MM.1S (cell line): Measurements from ENCODE around the gene AGER.
"Not testable (repeated sequence)": the region's sequence is repeated elsewhere in the genome, so short reads cannot be mapped to it uniquely, and the experiment has no call there.

Experiments
- DNase-seq: peaks from one replicate; pipeline ENCODE4 v3.0.0-alpha.2; 2015
- H2AFZ ChIP-seq: fragments of 300-600 bp; sonication (generic); 2 replicates; pipeline ENCODE4 v1.6.0; 2016; ENCODE audit warnings: antibody characterized with exemption, low read length
- H3F3A ChIP-seq: fragments of 300-600 bp; sonication (generic); 2 replicates; pipeline ENCODE4 v1.6.1; 2016; ENCODE audit warnings: mild to moderate bottlenecking, antibody characterized with exemption, low read length, moderate library complexity, mixed read lengths; ENCODE audit not compliant: insufficient read depth
- H3K27ac ChIP-seq: fragments of 300-600 bp; sonication (generic); 2 replicates; pipeline ENCODE4 v1.5.1; 2016; ENCODE audit warnings: mild to moderate bottlenecking, low read length
- H3K27me3 ChIP-seq: fragments of 300-600 bp; sonication (generic); replicated peaks from 2 replicates; pipeline ENCODE4 v1.6.0; 2016; ENCODE audit warnings: low read length; ENCODE audit not compliant: insufficient read depth
- H3K36me3 ChIP-seq: fragments of 300-600 bp; sonication (generic); replicated peaks from 2 replicates; pipeline ENCODE4 v1.6.1; 2016; ENCODE audit warnings: mild to moderate bottlenecking, low read length, mixed read lengths; ENCODE audit not compliant: insufficient read depth
- H3K4me1 ChIP-seq: fragments of 300-600 bp; sonication (generic); 2 replicates; pipeline ENCODE4 v1.6.1; 2016; ENCODE audit warnings: low read length, mixed read lengths
- H3K4me2 ChIP-seq: fragments of 300-600 bp; sonication (generic); 2 replicates; pipeline ENCODE4 v1.6.0; 2016; ENCODE audit warnings: low read depth, low read length
- H3K4me3 ChIP-seq: fragments of 300-600 bp; sonication (generic); 2 replicates; pipeline ENCODE4 v1.5.1; 2016; ENCODE audit warnings: low read length, mixed read lengths
- H3K79me2 ChIP-seq: fragments of 300-600 bp; sonication (generic); 2 replicates; pipeline ENCODE4 v1.6.1; 2016; ENCODE audit warnings: mixed run types, low read length, mixed read lengths
- H3K9ac ChIP-seq: fragments of 300-600 bp; sonication (generic); 2 replicates; pipeline ENCODE4 v1.6.1; 2016; ENCODE audit warnings: low read length, mixed read lengths
- H3K9me2 ChIP-seq: fragments of 300-600 bp; sonication (generic); replicated peaks from 2 replicates; pipeline ENCODE4 v1.6.1; 2016; ENCODE audit warnings: mild to moderate bottlenecking, low read length, mixed read lengths; ENCODE audit not compliant: insufficient read depth
- H3K9me3 ChIP-seq: fragments of 300-600 bp; sonication (generic); replicated peaks from 2 replicates; pipeline ENCODE4 v1.6.1; 2016; ENCODE audit warnings: mild to moderate bottlenecking, low read length, mixed read lengths; ENCODE audit not compliant: insufficient read depth
- H4K20me1 ChIP-seq: fragments of 300-600 bp; sonication (generic); 2 replicates; pipeline ENCODE4 v1.6.1; 2016; ENCODE audit warnings: mild to moderate bottlenecking, low read length, moderate library complexity, mixed read lengths; ENCODE audit not compliant: insufficient read depth
- EZH2 ChIP-seq: fragments of 300-600 bp; sonication (generic); optimal IDR thresholded peaks from 2 replicates; pipeline ENCODE3; 2017; ENCODE audit warnings: low read depth, mild to moderate bottlenecking, antibody characterized with exemption, low read length, mixed read lengths
- EZH2phosphoT487 ChIP-seq: fragments of 300-600 bp; sonication (generic); IDR thresholded peaks from 2 replicates; pipeline ENCODE4 v1.6.1; 2018; ENCODE audit warnings: antibody characterized with exemption, low read length
- TF ChIP-seq, protein P1 (sequence below): fragments of 300-600 bp; sonication (generic); IDR thresholded peaks from 2 replicates; pipeline ENCODE4 v1.5.1; 2016; ENCODE audit warnings: antibody characterized with exemption, low read length, mixed read lengths

Gene AGER

GRCh38 chr6:32189742-32190053, 5.6 kb upstream of the AGER start:
- H3K9ac ChIP-seq = peak overlapping the region; percentile 76
- DNase-seq = no peak
- peaks cover 32% of the 10 kb centered on the region for H3K79me2 ChIP-seq
- peak overlapping the region; percentile 58 for H3K4me3 ChIP-seq
- no peaks in the 10 kb centered on the region for H3K36me3 ChIP-seq
- H3K27ac ChIP-seq = no peak overlapping the region; the same call in 1 of the 2 replicates
- peak overlapping the region; percentile 97 for H3K4me2 ChIP-seq
- no peak overlapping the region for H2AFZ ChIP-seq
- no peak for TF ChIP-seq EZH2
- no peak for TF ChIP-seq EZH2phosphoT487
- TF ChIP-seq, protein P1, sequence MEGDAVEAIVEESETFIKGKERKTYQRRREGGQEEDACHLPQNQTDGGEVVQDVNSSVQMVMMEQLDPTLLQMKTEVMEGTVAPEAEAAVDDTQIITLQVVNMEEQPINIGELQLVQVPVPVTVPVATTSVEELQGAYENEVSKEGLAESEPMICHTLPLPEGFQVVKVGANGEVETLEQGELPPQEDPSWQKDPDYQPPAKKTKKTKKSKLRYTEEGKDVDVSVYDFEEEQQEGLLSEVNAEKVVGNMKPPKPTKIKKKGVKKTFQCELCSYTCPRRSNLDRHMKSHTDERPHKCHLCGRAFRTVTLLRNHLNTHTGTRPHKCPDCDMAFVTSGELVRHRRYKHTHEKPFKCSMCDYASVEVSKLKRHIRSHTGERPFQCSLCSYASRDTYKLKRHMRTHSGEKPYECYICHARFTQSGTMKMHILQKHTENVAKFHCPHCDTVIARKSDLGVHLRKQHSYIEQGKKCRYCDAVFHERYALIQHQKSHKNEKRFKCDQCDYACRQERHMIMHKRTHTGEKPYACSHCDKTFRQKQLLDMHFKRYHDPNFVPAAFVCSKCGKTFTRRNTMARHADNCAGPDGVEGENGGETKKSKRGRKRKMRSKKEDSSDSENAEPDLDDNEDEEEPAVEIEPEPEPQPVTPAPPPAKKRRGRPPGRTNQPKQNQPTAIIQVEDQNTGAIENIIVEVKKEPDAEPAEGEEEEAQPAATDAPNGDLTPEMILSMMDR = no peak
- no peaks in the 10 kb centered on the region for H3K9me3 ChIP-seq
- H3F3A ChIP-seq = peaks cover 14% of the 10 kb centered on the region; the same call in 1 of the 2 replicates
- H3K27me3 ChIP-seq = no peaks in the 10 kb centered on the region
- no peaks in the 10 kb centered on the region for H4K20me1 ChIP-seq
- H3K4me1 ChIP-seq = peaks cover 27% of the 10 kb centered on the region
- no peaks in the 10 kb centered on the region for H3K9me2 ChIP-seq

- no peaks in the 10 kb centered on the region for H4K20me1 ChIP-seq
- H3K36me3 ChIP-seq = no peaks in the 10 kb centered on the region
- H3K79me2 ChIP-seq = peaks cover 32% of the 10 kb centered on the region
- DNase-seq = no peak
- H3K4me3 ChIP-seq = peak overlapping the region; percentile 58
- H3K9me2 ChIP-seq = no peaks in the 10 kb centered on the region
- no peak overlapping the region for H3K27ac ChIP-seq
- peaks cover 22% of the 10 kb centered on the region for H3K4me1 ChIP-seq
- no peaks in the 10 kb centered on the region for H3K27me3 ChIP-seq
- H2AFZ ChIP-seq = no peak overlapping the region
- TF ChIP-seq, protein P1 = no peak
- no peak for TF ChIP-seq EZH2phosphoT487
- TF ChIP-seq EZH2 = no peak
- peak overlapping the region; percentile 76 for H3K9ac ChIP-seq
- peak overlapping the region; percentile 97 for H3K4me2 ChIP-seq
- peaks cover 12% of the 10 kb centered on the region; the same call in 1 of the 2 replicates for H3F3A ChIP-seq
- no peaks in the 10 kb centered on the region for H3K9me3 ChIP-seq
Observed at GRCh38 chr6:32189069-32189741, 5.2 kb upstream of the AGER start.

GRCh38 chr6:32188381-32189068, 4.5 kb upstream of the AGER start:
- no peaks in the 10 kb centered on the region for H3K9me3 ChIP-seq
- H3K27ac ChIP-seq = no peak overlapping the region
- no peaks in the 10 kb centered on the region for H3K36me3 ChIP-seq
- H3K79me2 ChIP-seq = peaks cover 32% of the 10 kb centered on the region
- H2AFZ ChIP-seq = no peak overlapping the region
- H3K9ac ChIP-seq = peak overlapping the region; percentile 76; the same call in 1 of the 2 replicates
- peaks cover 19% of the 10 kb centered on the region for H3K4me1 ChIP-seq
- H4K20me1 ChIP-seq = no peaks in the 10 kb centered on the region
- DNase-seq = no peak
- no peak for TF ChIP-seq EZH2
- TF ChIP-seq, protein P1 = no peak
- no peak for TF ChIP-seq EZH2phosphoT487
- H3F3A ChIP-seq = peaks cover 7% of the 10 kb centered on the region; the same call in 1 of the 2 replicates
- no peaks in the 10 kb centered on the region for H3K9me2 ChIP-seq
- H3K4me3 ChIP-seq = peak overlapping the region; percentile 58; the same call in 1 of the 2 replicates
- peak overlapping the region; percentile 97; the same call in 1 of the 2 replicates for H3K4me2 ChIP-seq
- no peaks in the 10 kb centered on the region for H3K27me3 ChIP-seq

DNA sequence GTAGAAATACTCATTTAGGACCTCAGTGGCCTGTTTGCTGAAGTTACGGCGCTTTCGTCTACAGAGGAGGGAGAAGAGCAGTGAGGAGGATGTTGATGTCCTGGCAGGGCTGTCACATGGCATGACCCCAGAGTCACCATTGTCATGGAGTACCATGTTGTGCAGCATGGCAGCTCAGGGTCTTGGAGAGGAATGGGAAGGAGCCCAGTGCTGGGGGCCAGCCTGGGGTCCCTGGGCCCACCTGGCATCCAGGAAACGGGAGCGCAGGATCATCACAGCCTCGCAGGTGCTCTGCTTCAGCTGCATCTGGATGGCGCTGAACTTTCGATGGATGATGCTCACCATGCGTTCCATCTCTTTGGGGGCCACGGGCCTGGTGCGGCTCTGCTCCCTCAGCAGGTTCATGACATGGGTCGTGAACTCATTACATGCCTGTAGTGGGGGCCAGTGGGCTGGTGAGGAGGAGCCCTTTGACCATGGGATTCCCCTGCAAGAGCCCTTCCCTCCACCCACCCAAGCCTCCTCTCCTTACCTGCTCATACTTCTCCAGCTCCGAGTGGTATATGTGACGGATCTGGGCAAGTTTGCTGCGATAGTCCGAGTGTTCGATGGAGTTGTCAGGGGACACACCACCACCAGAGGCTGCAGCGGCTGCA, 3.8 kb upstream of the AGER start:
- not testable (repeated sequence) for DNase-seq, H3K9me3 ChIP-seq, H3K4me2 ChIP-seq, H3K36me3 ChIP-seq, H3K27me3 ChIP-seq, H3F3A ChIP-seq, H3K4me3 ChIP-seq, H3K9me2 ChIP-seq, H4K20me1 ChIP-seq, H2AFZ ChIP-seq, H3K9ac ChIP-seq, H3K27ac ChIP-seq
- Histone ChIP-seq H3K79me2 (peaks cover 32% of the 10 kb centered on the region), H3K4me1 (peaks cover 16% of the 10 kb centered on the region)
